ENCODE results near the gene UGT8.
A peak's percentile ranks its signal among the peaks of the same experiment; 100 is the strongest.

Gene UGT8

GRCh38 chr4:114636192-114636935 lies 37.8 kb downstream of the UGT8 start:
- in situ Hi-C loops (cut with MboI; ENCODE audit: low pct_unique_long_range_greater_than_20kb, low sequenced_read_pairs, unreplicated experiment) = no loop called here
- TF ChIP-seq CTCF (IDR thresholded peaks at IDR 0.05; ENCODE audit: extremely low read depth, insufficient read depth, missing control alignments) = no peak
- no peak for DNase-seq (ENCODE audit: low spot score)

GRCh38 chr4:114642173-114642780 lies 43.7 kb downstream of the UGT8 start:
- TF ChIP-seq CTCF (IDR thresholded peaks at IDR 0.05; ENCODE audit: extremely low read depth, insufficient read depth, missing control alignments) = no peak
- DNase-seq (ENCODE audit: low spot score) = no peak
- in situ Hi-C loops (cut with MboI; ENCODE audit: low pct_unique_long_range_greater_than_20kb, low sequenced_read_pairs, unreplicated experiment) = no loop called here

- in situ Hi-C loops (cut with MboI; ENCODE audit: low pct_unique_long_range_greater_than_20kb, low sequenced_read_pairs, unreplicated experiment) = loop anchor here (10.0 kb wide), 1 partner anchor 255 kb away; no protein-coding TSS in a partner anchor
- DNase-seq (ENCODE audit: low spot score) = no peak
- no peak for TF ChIP-seq CTCF (IDR thresholded peaks at IDR 0.05; ENCODE audit: extremely low read depth, insufficient read depth, missing control alignments)
Observed at GRCh38 chr4:114649908-114650307, 51.3 kb downstream of the UGT8 start.

GRCh38 chr4:114653675-114654074 lies 55.1 kb downstream of the UGT8 start:
- no peak for DNase-seq (ENCODE audit: low spot score)
- TF ChIP-seq CTCF (IDR thresholded peaks at IDR 0.05; ENCODE audit: extremely low read depth, insufficient read depth, missing control alignments) = no peak
- in situ Hi-C loops (cut with MboI; ENCODE audit: low pct_unique_long_range_greater_than_20kb, low sequenced_read_pairs, unreplicated experiment) = loop anchor here (10.0 kb wide), 1 partner anchor 259 kb away; no protein-coding TSS in a partner anchor

GRCh38 chr4:114654592-114654991 lies 56.0 kb downstream of the UGT8 start:
- DNase-seq (ENCODE audit: low spot score) = no peak
- TF ChIP-seq CTCF (IDR thresholded peaks at IDR 0.05; ENCODE audit: extremely low read depth, insufficient read depth, missing control alignments) = peak; percentile 26
- in situ Hi-C loops (cut with MboI; ENCODE audit: low pct_unique_long_range_greater_than_20kb, low sequenced_read_pairs, unreplicated experiment) = loop anchor here (10.0 kb wide), 1 partner anchor 260 kb away; no protein-coding TSS in a partner anchor

GRCh38 chr4:114658179-114658578 lies 59.6 kb downstream of the UGT8 start:
- DNase-seq (ENCODE audit: low spot score) = no peak
- in situ Hi-C loops (cut with MboI; ENCODE audit: low pct_unique_long_range_greater_than_20kb, low sequenced_read_pairs, unreplicated experiment) = loop anchor here (10.0 kb wide), 1 partner anchor 263 kb away; no protein-coding TSS in a partner anchor
- no peak for TF ChIP-seq CTCF (IDR thresholded peaks at IDR 0.05; ENCODE audit: extremely low read depth, insufficient read depth, missing control alignments)

Measured in GM13977 (cell line).